Measurements from ENCODE around the gene MTG1. TPM values are rescaled to one million over a fixed set of nuclear protein-coding genes. Genes with fewer than 3 reads are reported as not detected.
A peak's percentile ranks its signal among the peaks of the same experiment; 100 is the strongest.

MTG1 gene
- total and polyA plus RNA-seq, 8 donors: 17.2 to 62.9 (median 23.1) TPM

- no peaks in the 10 kb centered on the region for H3K36me3 ChIP-seq
- ATAC-seq: no peak
- 92% methylated on average over 6 of the region's 6 CpGs for WGBS, 2 donors
- FAIRE-seq: no peak
- intact Hi-C loops (cut with DNase I): no loop called here
- no peaks in the 10 kb centered on the region for H3K27me3 ChIP-seq
- no peak overlapping the region for H3K27ac ChIP-seq
- no peaks in the 10 kb centered on the region for H3K9me3 ChIP-seq
- no peak for TF ChIP-seq CTCF (IDR thresholded peaks at IDR 0.05)
- no peak for DNase-seq
- H3K4me3 ChIP-seq: no peak overlapping the region
- H3K4me1 ChIP-seq: peaks cover 9 to 13% (median 10%) of the 10 kb centered on the region in 3 donors
These were observed 38.7 kb upstream of the MTG1 start for GRCh38 chr10:133355266-133355665.

- Histone ChIP-seq H3K27me3 (no peaks in the 10 kb centered on the region), H3K4me1 (peaks cover 10 to 20% (median 10%) of the 10 kb centered on the region in 3 donors), H3K27ac (no peak overlapping the region), H3K4me3 (no peak overlapping the region), H3K36me3 (no peaks in the 10 kb centered on the region), H3K9me3 (no peaks in the 10 kb centered on the region)
- FAIRE-seq (no peak), DNase-seq (no peak), ATAC-seq (no peak)
- TF ChIP-seq CTCF (IDR thresholded peaks at IDR 0.05): no peak
- intact Hi-C loops (cut with DNase I): no loop called here
- 95 to 97% methylated on average over 3 of the region's 3 CpGs for WGBS, 2 donors
These were observed 38.0 kb upstream of the MTG1 start for GRCh38 chr10:133355991-133356390.

GRCh38 chr10:133356549-133357284, 37.2 kb upstream of the MTG1 start:
- Histone ChIP-seq H3K4me1 (peaks cover 10 to 20% (median 10%) of the 10 kb centered on the region in 3 donors), H3K27me3 (no peaks in the 10 kb centered on the region), H3K36me3 (no peaks in the 10 kb centered on the region), H3K9me3 (no peaks in the 10 kb centered on the region), H3K4me3 (peak overlapping the region; percentile 39 to 63 (median 46)), H3K27ac (no peak overlapping the region)
- WGBS, 2 donors: 71 to 73% methylated on average over 26 to 27 of the region's 27 CpGs
- DNase-seq (no peak), ATAC-seq (no peak), FAIRE-seq (no peak)
- TF ChIP-seq CTCF (IDR thresholded peaks at IDR 0.05): no peak
- intact Hi-C loops (cut with DNase I): no loop called here

- 6 to 10% methylated on average over 72 to 83 of the region's 83 CpGs for WGBS, 2 donors
- ATAC-seq (peak; percentile 51 to 76 (median 70)), DNase-seq (peak in 4 of 6 donors; percentile 59 to 88 (median 66)), FAIRE-seq (no peak)
- Histone ChIP-seq H3K27ac (peak within 1 kb of the TSS in 2 of 4 donors; percentile 32 to 46), H3K4me3 (peak within 1 kb of the TSS; percentile 39 to 63 (median 46)), H3K9me3 (no peaks in the 10 kb centered on the region), H3K4me1 (peaks cover 10 to 20% (median 10%) of the 10 kb centered on the region in 3 donors), H3K27me3 (no peaks in the 10 kb centered on the region), H3K36me3 (peaks cover 0 to 3% (median 0%) of the 10 kb centered on the region in 3 donors)
- intact Hi-C loops (cut with DNase I): no loop called here
- no peak for TF ChIP-seq CTCF (IDR thresholded peaks at IDR 0.05)
These were observed 36.4 kb upstream of the MTG1 start, which contains the start of gene FUOM for GRCh38 chr10:133357285-133358161. TSS of gene FUOM (minus strand) at chr10:133358019. CDS start at chr10:133358007, 12 bp downstream.

Measured in pancreas (tissue), 10 donors.